ENCODE measurements around the gene ZMYND8. TPM values are rescaled to one million over a fixed set of nuclear protein-coding genes. Genes with fewer than 3 reads are reported as not detected.

ZMYND8 gene
- total RNA-seq, 2 donors from 2014 or later = 42.8 to 48.4 TPM

Small RNAs within 50 kb of the gene (microRNA-seq; reads per million reads assigned to microRNA genes)
- gene MIR3616 = 4.8 to 5.4 reads per million in 2 donors

Other genes starting within 250 kb of the ZMYND8 start
- gene NCOA3, start 145.2 kb upstream of the ZMYND8 start, total RNA-seq = 10 to 100 TPM; 22.9 to 23.6 TPM